NCI-H748 treated with DMSO at 0.1 percent for 48 hours (cell line): ENCODE results near the gene KLLN.
A peak's percentile ranks its signal among the peaks of the same experiment; 100 is the strongest.
"Not testable (repeated sequence)": the region's sequence is repeated elsewhere in the genome, so short reads cannot be mapped to it uniquely, and the experiment has no call there.

Experiments
- DNase-seq: peaks from one replicate; lab custom pipeline; 2025; lab: John Stamatoyannopoulos, UW

The KLLN gene

GRCh38 chr10:87842776-87843497, 20.4 kb downstream of the KLLN start:
- DNase-seq = no peak

DNA sequence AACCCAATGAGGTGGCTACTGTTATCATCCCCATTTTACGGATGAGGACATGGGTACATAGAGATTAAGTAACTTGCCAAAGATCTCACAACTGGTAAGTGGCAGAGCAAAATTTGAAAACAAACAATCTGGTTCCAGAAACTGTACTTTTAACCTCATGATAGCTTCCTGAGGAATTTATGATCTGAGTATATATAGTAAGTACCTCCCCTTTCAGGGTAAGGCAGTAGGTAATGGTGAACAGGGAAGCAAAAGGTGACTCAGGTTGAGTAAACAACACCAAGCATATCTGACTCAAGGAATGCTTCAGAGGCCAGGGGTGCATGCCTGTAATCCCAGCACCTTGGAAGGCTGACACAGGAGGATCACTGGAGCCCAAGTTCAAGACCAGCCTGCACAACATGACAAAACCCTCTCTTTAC, 21.1 kb downstream of the KLLN start:
- DNase-seq = no peak

DNA sequence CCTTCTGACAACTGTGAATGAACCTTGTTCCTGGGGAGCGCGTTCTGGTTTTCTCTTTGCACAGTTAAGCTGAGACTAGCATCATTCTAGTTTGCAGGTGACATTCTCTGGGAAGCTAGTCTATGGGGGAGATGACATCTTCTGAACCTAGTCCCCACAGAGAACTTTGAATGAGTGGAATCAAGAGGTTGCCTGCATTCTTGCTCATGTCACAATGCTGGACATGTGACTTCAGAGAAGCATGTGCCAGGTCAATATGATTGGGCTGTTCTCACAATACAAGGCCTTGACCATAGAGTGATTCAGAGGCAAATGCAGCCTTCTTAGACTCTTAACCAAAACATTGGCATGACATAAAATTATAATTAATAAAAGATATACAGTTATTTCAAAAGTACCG, 22.1 kb downstream of the KLLN start:
- DNase-seq = no peak

GRCh38 chr10:87838650-87839049, 24.7 kb downstream of the KLLN start:
- DNase-seq = no peak

DNA sequence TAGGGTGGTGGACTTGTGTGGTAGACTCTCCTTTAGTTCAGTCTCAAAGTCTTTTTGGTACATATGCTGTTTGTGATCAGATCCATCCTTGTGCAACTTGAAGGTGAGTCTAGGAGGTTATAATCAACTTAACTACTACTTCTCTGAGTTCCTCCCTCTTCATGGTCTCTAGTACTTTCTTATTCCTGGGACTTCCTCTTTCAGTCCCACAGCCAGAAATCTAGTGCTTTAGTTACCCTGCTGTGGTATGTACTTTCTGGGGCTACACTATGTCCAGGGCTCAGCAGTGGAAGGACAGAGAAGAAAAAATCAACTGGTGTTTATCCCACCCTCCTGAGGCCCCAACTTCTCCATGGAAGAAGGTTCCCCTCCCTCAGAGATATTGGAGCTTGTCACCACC, 25.9 kb downstream of the KLLN start:
- no peak for DNase-seq

DNA sequence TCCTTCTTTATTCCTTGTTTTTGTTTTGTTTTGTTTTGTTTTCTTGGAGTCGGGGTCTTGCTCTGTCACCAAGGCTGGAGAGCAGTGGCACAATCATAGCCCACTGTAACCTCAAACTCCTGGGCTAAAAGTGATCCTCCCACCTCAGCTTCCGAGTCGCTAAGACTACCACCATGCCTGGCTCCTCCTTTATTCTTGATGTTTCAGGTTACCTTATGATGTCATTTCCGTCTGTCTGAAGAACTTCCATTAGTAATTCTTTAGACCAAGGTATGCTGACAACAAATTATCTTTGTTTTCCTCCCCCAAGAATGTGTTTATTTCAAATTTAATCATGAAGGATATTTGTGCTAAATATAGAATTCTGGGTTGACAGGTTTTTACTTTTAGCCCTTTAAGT, 27.2 kb downstream of the KLLN start:
- no peak for DNase-seq

DNA sequence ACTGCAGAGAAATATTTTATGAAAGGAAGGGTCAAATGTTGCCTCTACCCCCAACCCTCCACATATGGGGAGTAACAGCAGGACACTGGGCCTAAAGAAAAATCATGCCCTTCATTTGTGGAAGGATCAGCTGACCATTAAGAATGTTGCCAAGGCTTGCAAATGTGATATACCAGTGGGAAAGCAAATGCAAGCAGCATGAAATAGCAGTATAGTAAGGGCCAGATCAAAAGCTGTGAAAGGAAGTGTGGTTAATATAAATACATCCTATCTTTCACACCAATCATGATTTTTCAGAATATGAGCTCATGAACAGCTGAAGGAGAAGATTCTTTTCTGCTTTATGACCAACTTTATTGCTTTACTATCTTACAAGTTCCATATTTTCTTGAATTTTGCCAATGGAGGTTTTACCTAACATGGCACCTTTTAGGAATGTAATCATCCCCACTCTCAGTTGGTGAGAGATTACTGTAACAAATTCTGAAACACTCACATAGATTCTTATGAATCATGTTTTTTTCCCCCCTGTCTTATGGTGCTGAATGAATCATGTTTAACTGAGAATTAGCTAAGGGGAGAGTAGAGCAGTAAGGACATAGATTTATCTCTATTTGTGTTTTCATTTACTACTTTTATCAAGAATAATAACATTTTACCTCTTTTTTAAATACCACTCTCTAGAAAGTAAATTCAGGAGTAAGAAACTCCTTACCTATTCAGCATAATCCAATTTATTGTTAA, 33.2 kb downstream of the KLLN start:
- no peak for DNase-seq

GRCh38 chr10:87829051-87829450, 34.3 kb downstream of the KLLN start:
- not testable (repeated sequence) for DNase-seq

- no peak for DNase-seq
Observed at GRCh38 chr10:87827681-87828080, 35.7 kb downstream of the KLLN start.

DNA sequence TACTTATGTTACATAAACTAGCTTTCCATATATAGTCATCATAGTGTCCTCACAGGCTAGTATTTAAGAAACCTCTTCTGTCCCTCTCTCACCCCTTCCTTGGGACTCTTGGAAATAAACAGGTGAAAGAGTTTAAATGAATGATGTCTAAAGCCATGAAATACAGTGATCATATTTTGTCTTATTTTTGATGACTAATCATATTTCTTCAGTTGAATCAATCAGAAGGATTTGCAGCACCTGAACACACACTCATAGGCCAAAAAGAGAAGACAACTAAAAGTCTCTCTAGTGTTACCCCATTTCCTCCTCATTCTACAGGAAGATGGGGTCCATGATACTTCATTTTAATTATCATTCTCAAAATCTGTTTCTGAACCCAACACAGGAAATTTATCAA, 36.7 kb downstream of the KLLN start:
- no peak for DNase-seq

DNA sequence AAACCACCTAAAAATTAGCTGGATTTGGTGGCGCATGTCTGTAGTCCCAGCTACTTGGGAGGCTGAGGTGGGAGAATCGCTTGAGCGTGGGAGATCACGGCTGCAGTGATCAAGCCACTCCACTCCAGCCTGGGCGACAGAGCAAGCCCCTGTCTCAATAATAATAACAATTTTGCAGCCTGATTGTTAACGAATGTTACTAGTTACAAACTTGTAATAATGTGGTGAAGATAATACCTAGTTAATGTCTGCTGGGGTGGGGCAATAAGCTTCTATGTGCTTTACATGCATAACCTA, 44.1 kb downstream of the KLLN start:
- no peak for DNase-seq

DNA sequence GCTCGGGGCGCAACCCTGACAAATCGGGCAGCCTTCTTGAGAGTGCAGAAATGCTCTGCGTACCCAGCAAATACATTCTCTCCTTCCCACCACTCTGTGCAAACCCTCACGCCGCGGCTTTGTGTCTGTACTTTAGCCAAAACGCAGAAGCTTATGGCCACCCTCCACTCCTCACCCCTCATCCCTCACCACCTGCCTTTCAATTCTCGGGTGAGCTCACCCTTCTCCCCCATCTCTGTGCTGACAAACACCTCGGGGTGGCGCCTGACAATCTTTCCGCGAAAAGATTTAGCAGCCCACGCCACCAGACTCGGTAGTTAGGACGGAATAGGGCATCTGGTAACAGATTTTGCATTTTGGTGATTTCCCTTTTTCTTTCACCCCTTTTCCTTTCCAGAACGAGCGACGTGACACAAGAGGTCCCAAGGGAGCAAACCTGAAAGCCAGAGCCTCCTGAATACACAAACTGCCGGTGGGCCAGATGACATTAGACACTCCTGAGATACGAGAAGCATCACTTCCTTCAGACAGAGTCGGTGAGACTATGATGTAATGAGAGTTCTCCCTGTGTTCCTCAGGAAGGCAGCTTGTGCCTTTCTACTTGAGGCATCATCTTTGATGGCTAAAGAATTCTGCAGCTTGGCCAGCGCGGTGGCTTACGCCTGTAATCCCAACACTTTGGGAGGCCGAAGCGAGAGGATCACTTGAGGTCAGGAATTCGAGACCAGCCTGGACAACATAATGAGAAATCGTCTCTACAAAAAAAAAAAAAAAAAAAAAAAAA, 44.6 kb downstream of the KLLN start:
- DNase-seq = no peak

GRCh38 chr10:87817609-87818504, 45.5 kb downstream of the KLLN start, which contains the start of gene ATAD1:
TSS of gene ATAD1 (minus strand) at chr10:87818226. CDS start at chr10:87814599, 3,627 bp downstream.
- DNase-seq = peak; percentile 70

DNA sequence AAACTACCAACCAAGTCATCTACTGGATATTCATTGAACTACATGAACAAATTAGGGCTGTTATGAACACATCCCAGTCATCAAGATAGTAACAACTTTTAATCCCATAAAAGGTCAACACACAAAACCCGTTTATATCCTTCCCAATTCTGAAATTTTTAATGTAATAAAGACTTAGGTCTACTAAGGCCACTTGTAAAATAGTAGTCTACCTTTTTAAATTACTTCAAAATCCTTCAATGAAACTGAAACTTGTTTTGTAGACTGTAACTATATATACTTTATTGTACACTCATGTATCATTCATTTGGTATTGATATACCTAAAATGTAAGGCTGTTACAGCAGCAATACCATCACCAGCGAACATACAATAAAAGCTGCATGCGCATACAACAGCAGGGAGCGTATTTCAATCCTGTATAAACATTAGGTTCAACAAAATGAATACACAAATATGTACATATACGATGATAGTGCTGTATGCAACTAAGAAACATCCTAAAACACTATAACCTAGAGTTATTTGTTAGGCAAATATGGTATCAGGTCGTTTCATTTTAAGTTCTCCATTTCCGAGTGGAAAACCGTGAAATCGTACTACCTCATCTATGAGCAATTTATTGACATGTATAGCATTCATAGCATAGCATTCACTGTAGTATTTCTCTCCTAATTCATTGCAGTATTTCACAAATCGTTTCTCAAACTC, 46.3 kb downstream of the KLLN start:
- no peak for DNase-seq

DNA sequence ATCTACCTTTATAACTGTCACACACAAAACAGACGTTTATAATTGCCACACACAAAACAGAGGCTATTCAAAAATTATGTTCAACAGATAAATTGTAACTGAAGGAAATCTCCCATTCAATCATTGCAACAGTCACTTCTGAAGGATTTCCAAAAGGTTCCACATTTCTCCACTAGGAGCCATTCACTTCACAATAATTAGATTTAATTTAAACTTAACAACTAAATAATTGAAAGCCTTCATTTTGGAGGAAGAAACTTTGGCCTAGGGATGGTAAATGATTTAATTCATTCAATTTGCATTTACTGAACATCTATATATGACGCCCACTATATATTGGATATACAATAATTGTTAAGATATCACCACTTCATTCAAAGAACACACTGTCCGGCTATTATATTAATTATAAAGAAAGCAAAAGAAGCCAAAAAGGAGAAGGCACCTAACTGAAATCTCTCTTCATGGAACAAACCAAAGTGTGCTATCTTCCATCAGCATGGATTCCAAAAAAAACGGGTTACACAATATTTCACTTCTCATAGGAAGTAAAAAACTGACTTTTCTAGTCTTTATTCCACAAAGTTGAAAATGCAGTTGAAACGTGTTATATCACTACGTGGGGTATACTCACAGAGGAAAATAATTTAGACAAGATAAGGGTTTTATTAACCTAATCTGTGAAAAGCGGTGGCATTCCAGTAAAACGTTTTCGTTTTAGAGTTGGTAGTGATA, 47.0 kb downstream of the KLLN start:
- DNase-seq = no peak
